Hindlimb muscle (tissue), 1 donor: ENCODE measurements around the gene TNFAIP2. TPM values are rescaled to one million over a fixed set of nuclear protein-coding genes. Genes with fewer than 3 reads are reported as not detected.
A peak's percentile ranks its signal among the peaks of the same experiment; 100 is the strongest.
"Not testable (repeated sequence)": the region's sequence is repeated elsewhere in the genome, so short reads cannot be mapped to it uniquely, and the experiment has no call there.

Experiments
- DNase-seq: peaks from one replicate; pipeline ENCODE4 v3.0.0-alpha.2; 2013
- polyA plus RNA-seq: library from polyadenylated mRNA; unstranded; fragments of 120-200 nt; gene quantifications from one replicate; pipeline ENCODE4 v1.2.1, GENCODE V29; 2013; ENCODE audit not compliant: insufficient read length

Gene TNFAIP2
- polyA plus RNA-seq, 1 donor, result 70.0 TPM

DNA sequence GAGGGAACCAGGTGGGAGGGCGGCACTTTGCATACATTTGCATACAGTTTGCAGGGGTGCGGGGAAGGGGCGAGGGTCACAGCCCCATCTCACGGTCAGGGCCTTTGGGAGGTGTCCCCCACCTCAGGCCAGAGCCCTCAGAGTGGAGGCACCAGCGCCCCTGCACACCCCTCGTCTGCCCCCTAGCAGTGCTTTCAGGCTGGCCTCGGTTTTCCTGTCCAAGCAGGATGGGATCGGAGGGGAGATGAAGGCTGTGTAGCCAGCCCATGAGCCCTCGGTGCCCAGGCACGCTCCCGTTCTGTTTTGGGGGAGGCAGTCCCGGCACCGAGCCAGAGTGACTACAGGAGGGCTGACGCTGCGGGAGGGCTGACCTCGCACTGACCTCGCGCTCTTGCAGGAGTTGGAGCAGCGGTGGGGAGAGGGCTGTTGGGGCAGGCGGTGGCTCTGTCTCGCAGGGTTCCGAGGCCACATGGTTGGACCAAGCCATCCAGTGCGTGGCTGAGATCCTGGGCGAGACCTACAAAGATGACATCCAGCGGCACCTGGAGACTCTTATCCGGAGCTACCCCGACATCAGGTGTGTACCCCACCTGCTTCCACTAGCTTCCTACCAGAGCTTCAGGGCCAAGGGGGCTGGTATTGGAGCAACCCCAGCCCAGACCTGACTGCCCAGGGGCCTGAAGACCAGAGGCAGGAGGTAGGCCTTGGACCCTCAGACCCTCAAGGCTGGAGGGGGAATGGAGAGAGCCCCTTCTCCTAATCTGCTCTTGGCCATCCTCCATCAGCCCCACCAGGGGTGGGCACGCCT is 15.1 kb upstream of the TNFAIP2 start:
- DNase-seq, result no peak

DNA sequence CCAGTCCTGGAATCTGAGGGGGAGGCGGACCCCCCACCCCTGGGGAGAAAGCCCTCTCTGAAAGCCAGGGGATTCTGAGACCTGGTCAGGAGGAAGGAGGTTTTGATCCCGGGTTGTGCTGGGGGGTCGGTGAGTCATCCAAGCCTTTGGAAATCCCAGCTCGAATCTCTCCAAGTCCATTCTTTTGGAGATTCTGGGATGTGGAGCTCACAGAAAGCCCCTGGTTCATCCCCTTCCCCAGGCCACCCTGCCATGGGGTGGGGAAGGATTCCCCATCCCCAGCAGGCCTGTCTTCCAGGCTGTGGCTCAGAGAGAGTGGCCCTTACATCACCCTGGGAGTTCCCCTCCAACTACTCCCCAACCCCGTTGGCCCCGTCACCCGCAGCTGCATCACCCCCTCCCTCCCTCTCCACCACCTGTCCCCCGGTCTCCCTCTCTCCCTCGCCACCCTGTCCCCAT is 14.5 kb upstream of the TNFAIP2 start:
- DNase-seq, result peak; percentile 63

DNA sequence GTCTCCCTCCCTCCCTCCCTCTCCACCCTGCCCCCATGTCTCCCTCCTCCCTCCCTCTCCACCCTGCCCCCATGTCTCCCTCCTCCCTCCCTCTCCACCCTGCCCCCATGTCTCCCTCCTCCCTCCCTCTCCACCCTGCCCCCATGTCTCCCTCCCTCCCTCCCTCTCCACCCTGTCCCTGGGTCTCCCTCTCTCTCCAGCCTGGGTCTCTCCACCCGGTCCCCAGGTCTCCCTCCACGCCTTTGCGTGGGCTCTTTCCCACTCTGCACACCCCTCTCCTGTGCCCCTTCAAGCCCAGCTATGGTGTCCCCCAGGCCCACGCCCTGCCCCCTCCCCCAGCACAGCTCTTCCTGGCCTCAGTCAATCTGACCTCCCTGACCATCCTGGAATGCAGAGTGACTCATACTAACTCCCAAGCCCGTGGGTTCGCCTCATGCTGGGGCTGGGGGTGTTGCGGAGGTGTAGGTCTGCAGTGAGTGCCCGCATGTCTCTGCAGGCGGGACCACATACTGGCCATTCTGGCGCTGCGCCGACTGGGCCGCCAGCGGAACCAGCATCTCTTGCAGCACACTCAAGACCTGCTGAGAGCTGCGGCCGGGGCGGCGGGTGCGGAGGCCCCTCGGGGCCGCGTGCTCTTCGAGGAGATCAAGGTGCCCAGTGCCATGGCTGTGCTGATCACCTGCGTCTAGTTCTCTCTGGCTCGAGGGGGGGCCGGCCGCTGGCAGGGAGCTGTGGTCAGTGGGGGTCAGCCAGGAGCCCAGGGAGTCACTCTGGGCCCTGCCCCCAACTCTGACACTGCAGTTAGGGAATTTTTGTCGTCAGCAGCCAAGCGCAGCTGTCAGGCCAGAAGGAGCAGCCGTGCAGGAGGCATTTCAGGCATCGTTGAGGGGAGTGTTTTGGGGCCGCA is 13.5 kb upstream of the TNFAIP2 start:
- peak; percentile 66 for DNase-seq

DNA sequence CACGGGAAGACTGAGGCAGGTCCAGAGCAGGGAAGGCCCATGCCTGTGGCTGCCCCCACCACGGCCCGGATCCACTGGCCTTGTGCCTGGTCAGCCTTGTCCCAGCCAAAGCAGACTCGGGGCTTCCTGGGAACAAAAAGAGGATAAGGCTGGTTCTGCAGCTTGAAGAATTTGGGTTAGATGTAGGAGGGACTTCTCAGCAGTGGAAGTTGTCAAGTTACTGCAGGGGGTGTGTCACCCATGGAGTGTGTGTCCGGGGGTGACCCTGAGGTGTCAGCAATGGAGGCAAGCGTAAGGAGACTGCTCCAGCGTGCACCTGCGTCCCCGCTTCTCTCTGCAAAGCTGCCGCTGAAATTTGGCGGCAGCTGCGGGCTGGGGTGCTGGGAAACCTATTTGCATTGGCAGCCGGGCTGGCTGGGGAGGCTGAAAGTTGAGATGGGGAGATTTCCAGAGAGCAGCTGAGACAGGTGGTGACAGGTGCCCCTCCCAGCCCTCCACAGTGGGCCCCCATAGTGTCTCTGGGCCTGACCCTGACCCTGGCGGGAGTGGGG is 12.5 kb upstream of the TNFAIP2 start:
- peak; percentile 59 for DNase-seq

DNA sequence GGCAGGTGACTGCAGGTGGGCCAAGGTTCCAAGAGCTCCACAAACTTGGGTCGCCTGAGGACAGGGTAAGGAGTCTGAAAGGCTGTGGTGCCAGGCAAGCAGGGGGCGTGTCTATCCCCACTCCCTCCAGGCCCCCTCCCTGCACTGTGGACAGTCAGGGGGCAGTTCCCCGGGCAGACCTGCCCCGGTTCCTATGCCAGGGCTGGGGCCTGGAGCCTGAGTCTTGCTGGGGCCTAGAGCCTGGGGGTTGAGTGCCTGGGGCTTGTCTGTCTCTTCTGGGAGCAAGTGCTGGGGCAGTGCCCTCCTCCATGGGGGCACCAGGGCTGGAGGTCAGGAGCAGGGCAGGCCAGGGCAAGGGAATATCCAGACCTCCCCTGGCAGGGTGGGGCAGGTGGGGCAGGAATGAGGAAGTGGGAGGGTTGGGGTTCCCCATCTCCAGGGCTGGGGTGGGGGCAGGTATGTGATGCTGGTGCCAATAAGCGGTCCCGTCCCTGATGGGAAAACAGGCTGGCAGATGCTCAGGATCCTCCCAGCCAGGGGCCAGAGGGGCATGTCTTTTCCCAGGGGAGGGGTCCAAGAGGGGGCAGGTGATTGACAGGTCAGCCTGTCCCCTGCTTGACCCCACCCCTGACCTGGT is 11.9 kb upstream of the TNFAIP2 start:
- DNase-seq, result no peak

DNA sequence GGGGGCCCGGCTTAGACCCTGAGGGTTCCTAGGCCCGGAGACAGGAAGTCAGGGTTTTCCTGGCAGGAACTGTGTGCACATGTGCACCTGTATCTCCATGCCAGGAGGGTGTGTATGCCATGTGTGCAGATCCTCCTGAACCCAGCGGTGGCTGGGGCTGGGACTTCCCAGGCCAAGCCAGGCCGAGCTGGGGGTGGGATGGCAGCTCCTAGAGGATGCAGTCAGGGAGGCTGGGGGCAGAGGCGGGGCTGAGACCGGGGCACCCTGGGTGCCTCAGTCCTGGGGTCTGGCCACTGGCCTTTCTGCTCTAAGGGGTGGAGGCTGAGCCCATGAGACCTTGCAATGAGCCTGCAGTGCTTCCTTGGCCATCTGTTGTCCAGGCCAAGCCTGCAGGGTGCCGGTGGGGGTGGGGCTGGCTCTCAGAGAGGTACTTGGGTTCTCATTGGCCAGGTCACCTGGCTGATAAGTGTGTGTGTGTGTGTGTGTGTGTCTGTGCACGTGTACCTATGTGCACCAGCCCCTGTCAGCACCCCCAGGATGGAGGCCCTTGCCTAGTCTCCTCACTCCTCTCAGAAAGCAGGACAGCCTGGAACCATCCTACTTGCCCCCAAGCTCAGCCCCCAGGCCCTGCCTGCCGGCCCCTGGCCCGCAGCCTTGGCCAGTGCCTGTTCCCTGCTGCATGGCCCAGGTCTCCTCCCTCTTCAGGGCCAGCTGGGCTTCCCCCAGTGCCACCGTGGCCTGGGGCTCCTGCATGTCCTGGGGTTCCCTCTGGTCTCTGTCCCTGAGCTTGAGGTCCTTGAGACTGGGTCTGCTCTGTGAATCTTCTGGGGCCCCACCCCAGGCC is 10.6 kb upstream of the TNFAIP2 start:
- no peak for DNase-seq

DNA sequence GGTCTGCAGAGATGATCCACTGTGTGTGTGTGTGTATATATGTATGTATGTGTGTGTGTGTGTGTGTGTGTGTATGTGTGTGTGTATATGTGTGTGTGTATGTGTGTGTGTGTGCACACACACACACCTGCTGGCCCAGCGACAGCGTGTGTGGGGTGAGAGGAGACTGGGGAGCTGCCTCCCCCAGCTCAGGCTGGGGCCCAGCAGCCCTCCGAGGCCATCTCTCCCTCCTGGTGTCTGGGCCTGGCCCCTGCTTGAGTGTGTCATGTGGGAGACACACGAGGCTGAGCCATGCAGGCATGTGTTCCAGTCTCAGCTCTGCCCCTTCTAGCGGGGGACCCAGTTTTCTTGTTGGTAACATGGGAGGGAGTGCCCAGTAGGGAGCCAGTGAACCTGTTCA is 10.0 kb upstream of the TNFAIP2 start:
- DNase-seq, result no peak

DNA sequence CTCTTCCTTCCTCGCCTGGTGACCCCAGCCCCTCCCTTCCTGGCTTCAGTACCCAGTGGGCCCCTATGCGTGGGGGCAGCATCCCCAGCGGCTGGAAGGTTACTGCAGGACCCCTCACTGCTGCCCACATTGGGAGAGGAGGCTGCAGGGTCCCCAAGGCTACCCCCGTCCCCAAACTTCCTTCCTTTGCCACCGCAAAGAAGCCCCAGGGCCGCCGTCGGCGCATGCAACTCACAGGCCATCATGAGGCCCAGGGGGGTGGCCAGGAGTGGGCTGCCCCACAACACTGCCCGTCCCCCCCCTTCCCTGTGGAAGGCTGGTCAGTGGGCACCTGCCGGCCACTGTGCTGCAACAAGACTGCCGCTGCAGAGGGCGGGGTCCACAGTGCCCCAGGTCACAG is 9.5 kb upstream of the TNFAIP2 start:
- no peak for DNase-seq

DNA sequence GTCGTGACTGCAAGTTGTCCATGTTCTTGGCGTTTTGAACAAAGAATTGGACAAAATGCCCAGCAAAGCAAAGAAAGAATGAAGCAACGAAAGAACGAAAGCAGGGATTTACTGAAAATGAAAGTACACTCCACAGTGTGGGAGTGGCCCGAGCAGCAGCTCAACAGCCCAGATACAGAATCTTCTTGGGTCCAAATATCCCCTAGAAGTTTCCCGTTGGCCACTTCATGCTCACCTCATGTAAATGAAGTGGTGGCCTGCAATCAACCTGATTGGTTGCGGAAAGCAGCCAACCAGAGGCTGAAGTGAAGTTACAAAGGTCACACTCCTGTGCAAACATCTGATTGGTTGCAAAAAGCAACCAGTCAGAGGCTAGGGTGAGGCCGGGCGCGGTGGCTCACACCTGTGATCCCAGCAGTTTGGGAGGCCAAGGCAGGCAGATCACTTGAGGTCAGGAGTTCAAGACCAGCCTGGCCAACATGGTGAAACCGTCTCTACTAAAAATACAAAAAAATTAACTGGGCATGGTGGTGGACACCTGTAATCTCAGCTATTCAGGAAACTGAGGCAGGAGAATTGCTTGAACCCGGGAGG is 8.1 kb upstream of the TNFAIP2 start:
- not testable (repeated sequence) for DNase-seq

DNA sequence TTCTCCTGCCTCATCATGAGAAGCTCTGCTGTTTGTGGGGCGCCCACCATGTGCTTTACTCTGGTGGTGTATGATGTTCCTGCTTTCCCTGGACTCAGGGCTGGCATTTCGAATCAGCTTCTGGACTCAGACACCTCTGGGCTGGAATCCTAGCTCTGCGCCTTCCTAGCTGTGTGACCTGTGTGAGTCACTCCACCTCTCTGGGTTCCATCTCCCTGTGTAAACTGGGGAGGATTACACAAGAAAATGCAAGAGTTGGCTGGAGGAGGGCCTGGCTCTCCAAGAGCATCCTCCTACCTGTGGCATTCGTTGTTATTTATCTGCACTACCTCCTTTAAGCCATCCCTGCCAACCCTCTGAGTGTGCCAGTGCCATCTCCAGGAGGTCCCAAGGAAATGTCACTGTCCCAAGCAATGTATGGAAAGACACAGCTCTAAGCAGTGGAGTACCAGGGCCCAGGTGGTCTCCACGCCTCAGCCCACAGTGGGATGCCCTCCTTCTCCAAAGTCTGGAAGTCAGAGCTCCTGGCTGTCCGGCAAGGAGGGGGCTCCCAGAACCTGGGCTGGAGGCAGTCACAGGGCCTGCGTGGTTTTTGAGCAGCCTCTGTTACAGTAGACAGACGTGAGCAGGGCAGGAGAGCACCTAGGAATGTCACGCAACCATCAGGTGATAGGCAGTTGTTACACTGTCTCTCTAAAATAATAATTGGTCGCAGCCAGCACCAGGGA is 7.3 kb upstream of the TNFAIP2 start:
- no peak for DNase-seq

DNA sequence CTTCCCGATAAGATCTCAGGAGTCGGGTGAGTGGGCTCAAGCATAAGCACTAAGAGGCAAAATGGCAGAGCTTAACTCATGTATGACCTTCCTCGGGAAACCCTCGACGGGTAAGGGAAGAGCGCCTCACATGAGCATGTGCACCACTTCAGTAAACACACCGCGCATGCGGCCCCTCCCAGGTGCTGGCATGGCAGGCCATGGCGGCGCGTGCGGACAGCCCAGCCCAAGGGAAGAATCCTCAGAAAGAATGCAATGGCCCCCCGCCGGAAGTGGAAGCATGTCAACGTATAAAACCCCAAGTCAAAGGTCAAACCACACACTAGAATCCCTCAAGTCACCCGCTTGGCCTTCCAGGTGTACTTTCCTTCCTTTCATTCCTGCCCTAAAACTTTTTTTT is 6.6 kb upstream of the TNFAIP2 start:
- no peak for DNase-seq

DNA sequence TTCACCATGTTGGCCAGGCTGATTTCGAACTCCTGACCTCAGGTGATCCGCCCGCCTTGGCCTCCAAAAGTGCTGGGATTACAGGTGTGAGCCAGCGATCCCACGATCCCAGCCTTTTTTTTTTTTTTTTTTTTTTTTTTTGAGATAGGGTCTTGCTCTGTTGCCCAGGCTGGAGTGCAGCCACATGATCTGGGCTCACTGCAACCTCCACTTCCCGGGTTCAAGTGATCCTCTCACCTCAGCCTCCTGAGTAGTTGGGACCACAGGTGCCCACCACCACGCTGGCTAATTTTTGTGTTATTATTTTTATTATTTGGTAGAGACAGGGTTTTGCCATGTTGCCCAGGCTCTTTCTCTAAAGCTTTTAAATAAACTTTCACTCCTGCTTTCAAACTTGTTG is 5.8 kb upstream of the TNFAIP2 start:
- not testable (repeated sequence) for DNase-seq

DNA sequence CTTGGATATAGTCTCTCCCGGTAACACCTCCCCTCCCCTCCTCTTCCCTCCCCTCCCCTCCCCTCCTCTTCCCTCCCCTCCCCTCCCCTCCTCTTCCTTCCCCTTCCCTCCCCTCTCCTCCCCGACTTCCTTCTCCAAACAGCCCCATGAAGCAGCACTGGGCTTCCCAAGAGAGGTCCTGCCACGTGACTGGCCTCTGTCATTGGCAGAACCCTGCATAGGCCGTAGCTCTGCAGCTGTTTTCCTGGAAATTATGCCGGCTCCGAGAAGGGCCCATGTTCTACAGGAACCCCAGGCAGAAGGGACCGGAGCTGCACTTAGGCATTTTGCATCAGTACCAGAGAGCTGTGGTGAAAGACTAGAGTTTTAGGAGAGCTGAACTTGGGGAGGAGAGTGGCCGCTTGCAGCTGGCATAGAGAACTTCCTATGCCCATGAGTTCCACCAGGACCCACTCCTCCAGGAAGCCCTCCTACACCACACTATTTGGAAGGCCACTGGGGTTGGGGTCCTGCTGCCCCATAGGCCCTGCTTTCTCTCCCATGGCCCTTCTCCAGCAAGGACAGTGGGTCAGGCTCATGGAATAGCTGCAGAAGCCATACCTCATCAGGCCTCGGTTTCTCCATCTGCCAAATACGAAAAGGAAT is 5.1 kb upstream of the TNFAIP2 start:
- DNase-seq, result peak; percentile 83

DNA sequence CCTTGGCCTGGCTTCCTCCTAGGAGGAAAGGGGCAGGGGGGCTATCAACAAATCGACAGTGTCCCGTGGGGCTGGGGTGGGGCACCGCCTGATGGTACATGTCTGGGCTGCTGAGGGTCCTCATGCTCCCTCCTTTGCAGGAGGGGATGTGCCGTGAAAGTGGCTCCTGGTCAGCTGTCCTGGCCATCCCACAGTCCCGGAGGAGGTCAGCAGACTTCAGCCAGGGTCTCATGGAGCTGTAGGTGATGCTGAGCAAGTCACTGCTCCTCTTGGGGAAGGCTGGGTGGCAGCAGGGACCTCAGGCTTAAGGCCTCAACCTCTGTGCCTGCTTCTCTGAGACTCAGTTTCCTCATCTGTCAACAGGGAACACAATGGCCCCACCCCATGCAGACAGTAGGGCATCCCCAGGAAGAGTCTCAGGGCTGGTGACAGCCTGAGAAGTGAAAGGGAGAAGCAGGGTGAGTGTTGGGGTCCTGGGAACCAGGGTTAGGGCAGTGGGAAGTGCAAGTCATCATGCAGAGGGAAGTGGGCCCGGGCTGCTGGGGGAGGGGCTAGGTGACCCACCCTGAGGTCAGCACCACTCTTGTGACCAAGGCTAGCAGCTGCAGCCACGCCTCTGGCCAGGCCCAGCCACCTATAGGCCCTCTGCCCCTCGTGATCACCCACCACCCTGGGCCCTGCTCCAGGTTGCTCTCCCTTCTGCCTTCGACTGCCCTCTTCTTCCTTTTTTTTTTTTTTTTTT is 4.4 kb upstream of the TNFAIP2 start:
- no peak for DNase-seq

DNA sequence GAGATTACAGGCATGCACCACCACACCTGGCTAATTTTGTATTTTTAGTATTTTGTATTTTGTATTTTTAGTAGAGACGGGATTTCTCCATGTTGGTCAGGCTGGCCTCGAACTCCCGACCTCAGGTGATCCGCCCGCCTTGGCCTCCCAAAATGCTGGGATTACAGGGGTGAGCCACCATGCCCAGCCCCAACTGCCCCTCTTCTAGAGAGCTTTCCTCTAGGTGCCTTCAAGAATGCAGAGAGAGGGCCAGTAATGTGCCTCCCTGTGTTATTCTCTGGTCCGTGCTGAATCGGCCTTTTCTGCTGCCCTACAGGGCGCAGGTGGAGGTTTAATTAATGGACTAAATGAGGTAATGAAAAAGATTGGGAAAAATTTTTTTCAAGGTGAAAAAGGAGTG is 3.7 kb upstream of the TNFAIP2 start:
- DNase-seq, result not testable (repeated sequence)

DNA sequence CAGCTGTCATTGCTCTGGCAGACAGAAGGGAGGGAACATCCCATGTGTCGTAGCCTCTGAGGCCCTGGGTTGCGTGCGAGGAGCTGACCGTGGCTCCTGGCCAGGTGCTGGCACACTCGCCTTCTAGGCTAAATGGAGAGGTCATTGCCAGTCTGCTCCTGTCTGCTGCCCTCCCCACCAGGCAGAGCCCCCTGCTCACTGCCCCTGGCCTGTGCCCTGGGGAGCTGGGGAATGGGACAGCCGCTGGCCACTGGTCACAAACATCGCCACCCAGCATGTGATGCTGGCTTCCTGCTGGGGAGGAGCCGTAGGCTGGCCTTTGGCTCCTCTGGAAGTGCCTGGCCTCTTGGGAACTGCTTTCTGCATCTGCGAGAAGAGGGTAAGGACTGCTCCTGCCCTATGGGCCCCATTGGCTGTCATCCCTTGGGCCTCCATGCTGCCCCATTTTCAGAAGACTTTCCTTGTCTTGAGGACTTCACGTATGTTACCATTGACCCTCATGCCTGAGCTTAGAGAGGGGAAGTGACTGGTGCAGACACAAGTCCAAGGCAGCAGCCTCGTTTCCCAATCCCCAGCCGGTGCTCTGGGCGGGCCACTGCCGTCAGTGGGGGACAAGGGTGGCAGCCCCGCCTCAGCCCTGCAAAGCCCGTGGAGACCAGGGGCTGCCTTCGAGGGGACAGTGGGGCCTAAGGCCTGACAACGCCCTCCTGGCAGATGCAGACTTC is 2.0 kb upstream of the TNFAIP2 start:
- no peak for DNase-seq

DNA sequence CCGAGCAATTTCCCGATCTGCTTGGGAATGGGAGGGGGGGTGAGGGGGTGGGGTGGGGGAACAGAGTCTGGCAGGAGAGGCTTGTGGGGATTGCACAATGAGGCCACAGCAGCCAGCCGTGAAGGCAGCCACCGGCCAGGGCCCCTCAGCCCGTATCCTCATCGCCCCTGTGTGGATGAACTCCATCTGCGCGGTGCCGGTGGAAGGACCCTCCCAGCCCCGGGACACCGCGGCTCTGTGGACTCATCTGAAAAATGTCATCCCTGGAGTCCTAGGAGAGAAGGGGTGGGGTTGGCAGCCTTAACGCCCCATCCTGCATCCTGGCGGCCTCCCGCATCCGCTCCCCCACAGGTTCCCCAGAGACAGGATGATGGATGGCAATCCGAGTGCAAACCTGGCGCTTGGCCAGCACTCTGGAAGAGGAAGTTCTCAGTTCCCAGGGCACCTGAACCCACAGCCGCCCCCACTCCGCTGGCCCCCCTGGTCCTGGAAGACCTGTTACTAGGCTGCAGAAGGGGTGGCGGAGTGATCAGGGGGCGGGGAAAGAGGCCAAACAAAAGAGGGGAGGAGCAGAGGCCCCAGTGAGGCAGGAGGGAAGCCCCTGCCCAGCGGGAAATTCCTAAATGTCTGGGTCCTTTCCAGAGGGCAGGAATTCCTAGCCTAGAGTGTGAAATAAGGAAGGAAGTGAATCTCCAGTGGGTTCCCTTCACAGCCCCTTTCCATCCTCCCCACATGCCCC is 1.2 kb upstream of the TNFAIP2 start:
- peak; percentile 87 for DNase-seq

DNA sequence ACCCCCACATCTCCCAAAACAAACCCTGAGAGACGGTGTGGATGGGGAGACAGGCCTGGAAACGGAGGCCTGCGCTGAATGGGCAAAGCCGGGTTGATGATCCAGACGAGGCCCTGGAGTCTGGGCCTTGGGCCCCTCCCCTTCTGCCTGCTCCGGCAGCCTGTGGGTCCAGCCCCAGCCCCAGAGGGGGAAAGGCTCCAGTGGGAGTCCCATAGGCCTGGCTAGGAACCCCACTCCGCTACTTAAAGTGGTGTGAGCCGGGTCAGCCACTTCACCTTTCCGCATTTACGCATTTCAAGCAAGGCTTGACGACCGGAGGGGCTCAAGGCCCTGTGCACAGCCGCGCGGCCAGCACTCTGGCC is 695 bp upstream of the TNFAIP2 start:
- no peak for DNase-seq
